C4-2B (cell line): ENCODE results near the gene ANKRD6.

Experiments used
- H3K27ac ChIP-seq: fragments of 450-650 bp; 2 replicates; pipeline ENCODE4 v1.5.1; 2017
- CTCF ChIP-seq: fragments of 450-650 bp; conservative IDR thresholded peaks from 2 replicates; pipeline ENCODE4 v1.5.1; 2017; ENCODE audit warnings: mild to moderate bottlenecking
- ZFX ChIP-seq: fragments of 450-650 bp; IDR thresholded peaks from 2 replicates; pipeline ENCODE4 v1.6.1; 2017

The ANKRD6 gene

GRCh38 chr6:89506716-89507617 lies 74.0 kb downstream of the ANKRD6 start:
- no peak for TF ChIP-seq ZFX
- TF ChIP-seq CTCF: no peak

GRCh38 chr6:89508755-89509563 lies 76.0 kb downstream of the ANKRD6 start:
- TF ChIP-seq CTCF (no peak), ZFX (no peak)
- no peak overlapping the region for H3K27ac ChIP-seq

More at GRCh38 chr6:89506716-89507617, 74.0 kb downstream of the ANKRD6 start:
- peak overlapping the region; percentile 32 for H3K27ac ChIP-seq

GRCh38 chr6:89509777-89510281 lies 76.9 kb downstream of the ANKRD6 start:
- TF ChIP-seq CTCF (no peak), ZFX (no peak)
- no peak overlapping the region for H3K27ac ChIP-seq

- no peak overlapping the region for H3K27ac ChIP-seq
- TF ChIP-seq CTCF (no peak), ZFX (no peak)
Observed at GRCh38 chr6:89510393-89510792, 77.4 kb downstream of the ANKRD6 start.

GRCh38 chr6:89518352-89519055 lies 85.6 kb downstream of the ANKRD6 start:
- TF ChIP-seq ZFX (no peak), CTCF (no peak)
- H3K27ac ChIP-seq: no peak overlapping the region

- TF ChIP-seq CTCF: no peak
- TF ChIP-seq ZFX: no peak
Observed at GRCh38 chr6:89520736-89521135, 87.8 kb downstream of the ANKRD6 start.

More at GRCh38 chr6:89520736-89521135, 87.8 kb downstream of the ANKRD6 start:
- no peak overlapping the region for H3K27ac ChIP-seq
